Measurements from ENCODE around the gene PRKCQ. TPM values are rescaled to one million over a fixed set of nuclear protein-coding genes. Genes with fewer than 3 reads are reported as not detected.
A peak's percentile ranks its signal among the peaks of the same experiment; 100 is the strongest.

The PRKCQ gene
- total RNA-seq, 1 experiment from 2014 or later = 9.8 TPM

GRCh38 chr10:6512182-6512581, 67.9 kb downstream of the PRKCQ start:
- in situ Hi-C loops (cut with HindIII; ENCODE audit: low pct_unique_long_range_greater_than_20kb, low sequenced_read_pairs) = no loop called here
- DNase-seq (ENCODE audit: low read depth) = no peak

GRCh38 chr10:6511347-6511746, 68.7 kb downstream of the PRKCQ start:
- in situ Hi-C loops (cut with HindIII; ENCODE audit: low pct_unique_long_range_greater_than_20kb, low sequenced_read_pairs) = no loop called here

GRCh38 chr10:6507311-6507710, 72.8 kb downstream of the PRKCQ start:
- DNase-seq (ENCODE audit: low read depth) = no peak
- in situ Hi-C loops (cut with HindIII; ENCODE audit: low pct_unique_long_range_greater_than_20kb, low sequenced_read_pairs) = no loop called here

More at GRCh38 chr10:6511347-6511746, 68.7 kb downstream of the PRKCQ start:
- no peak for DNase-seq (ENCODE audit: low read depth)

GRCh38 chr10:6505300-6505699, 74.8 kb downstream of the PRKCQ start:
- no peak for DNase-seq (ENCODE audit: low read depth)
- in situ Hi-C loops (cut with HindIII; ENCODE audit: low pct_unique_long_range_greater_than_20kb, low sequenced_read_pairs) = no loop called here

- no peak for DNase-seq (ENCODE audit: low read depth)
- in situ Hi-C loops (cut with HindIII; ENCODE audit: low pct_unique_long_range_greater_than_20kb, low sequenced_read_pairs) = no loop called here
These were observed 75.8 kb downstream of the PRKCQ start for GRCh38 chr10:6504296-6504695.

GRCh38 chr10:6503171-6503570, 76.9 kb downstream of the PRKCQ start:
- in situ Hi-C loops (cut with HindIII; ENCODE audit: low pct_unique_long_range_greater_than_20kb, low sequenced_read_pairs) = no loop called here
- no peak for DNase-seq (ENCODE audit: low read depth)

- in situ Hi-C loops (cut with HindIII; ENCODE audit: low pct_unique_long_range_greater_than_20kb, low sequenced_read_pairs) = no loop called here
- DNase-seq (ENCODE audit: low read depth) = no peak
These were observed 78.1 kb downstream of the PRKCQ start for GRCh38 chr10:6501931-6502330.

GRCh38 chr10:6499974-6500373, 80.1 kb downstream of the PRKCQ start:
- no peak for DNase-seq (ENCODE audit: low read depth)
- in situ Hi-C loops (cut with HindIII; ENCODE audit: low pct_unique_long_range_greater_than_20kb, low sequenced_read_pairs) = no loop called here

GRCh38 chr10:6498771-6499170, 81.3 kb downstream of the PRKCQ start:
- in situ Hi-C loops (cut with HindIII; ENCODE audit: low pct_unique_long_range_greater_than_20kb, low sequenced_read_pairs) = no loop called here
- DNase-seq (ENCODE audit: low read depth) = no peak

- no peak for DNase-seq (ENCODE audit: low read depth)
- in situ Hi-C loops (cut with HindIII; ENCODE audit: low pct_unique_long_range_greater_than_20kb, low sequenced_read_pairs) = no loop called here
These were observed 82.5 kb downstream of the PRKCQ start for GRCh38 chr10:6497620-6498019.

GRCh38 chr10:6494936-6495592, 85.0 kb downstream of the PRKCQ start:
- in situ Hi-C loops (cut with HindIII; ENCODE audit: low pct_unique_long_range_greater_than_20kb, low sequenced_read_pairs) = no loop called here
- no peak for DNase-seq (ENCODE audit: low read depth)

- in situ Hi-C loops (cut with HindIII; ENCODE audit: low pct_unique_long_range_greater_than_20kb, low sequenced_read_pairs) = no loop called here
- no peak for DNase-seq (ENCODE audit: low read depth)
These were observed 85.6 kb downstream of the PRKCQ start for GRCh38 chr10:6494442-6494819.

- DNase-seq (ENCODE audit: low read depth) = peak; percentile 56
- in situ Hi-C loops (cut with HindIII; ENCODE audit: low pct_unique_long_range_greater_than_20kb, low sequenced_read_pairs) = no loop called here
These were observed 86.3 kb downstream of the PRKCQ start for GRCh38 chr10:6493521-6494441.

- in situ Hi-C loops (cut with HindIII; ENCODE audit: low pct_unique_long_range_greater_than_20kb, low sequenced_read_pairs) = no loop called here
- DNase-seq (ENCODE audit: low read depth) = no peak
These were observed 87.2 kb downstream of the PRKCQ start for GRCh38 chr10:6492896-6493295.

GRCh38 chr10:6491841-6492609, 88.1 kb downstream of the PRKCQ start:
- in situ Hi-C loops (cut with HindIII; ENCODE audit: low pct_unique_long_range_greater_than_20kb, low sequenced_read_pairs) = no loop called here
- DNase-seq (ENCODE audit: low read depth) = no peak

GRCh38 chr10:6490614-6491013, 89.5 kb downstream of the PRKCQ start:
- DNase-seq (ENCODE audit: low read depth) = no peak
- in situ Hi-C loops (cut with HindIII; ENCODE audit: low pct_unique_long_range_greater_than_20kb, low sequenced_read_pairs) = no loop called here

- DNase-seq (ENCODE audit: low read depth) = no peak
- in situ Hi-C loops (cut with HindIII; ENCODE audit: low pct_unique_long_range_greater_than_20kb, low sequenced_read_pairs) = no loop called here
These were observed 92.2 kb downstream of the PRKCQ start for GRCh38 chr10:6487920-6488319.

- in situ Hi-C loops (cut with HindIII; ENCODE audit: low pct_unique_long_range_greater_than_20kb, low sequenced_read_pairs) = no loop called here
These were observed 93.8 kb downstream of the PRKCQ start for GRCh38 chr10:6486309-6486708.

More at GRCh38 chr10:6486309-6486708, 93.8 kb downstream of the PRKCQ start:
- no peak for DNase-seq (ENCODE audit: low read depth)
